ENCODE results near the gene CCDC43.

DNA sequence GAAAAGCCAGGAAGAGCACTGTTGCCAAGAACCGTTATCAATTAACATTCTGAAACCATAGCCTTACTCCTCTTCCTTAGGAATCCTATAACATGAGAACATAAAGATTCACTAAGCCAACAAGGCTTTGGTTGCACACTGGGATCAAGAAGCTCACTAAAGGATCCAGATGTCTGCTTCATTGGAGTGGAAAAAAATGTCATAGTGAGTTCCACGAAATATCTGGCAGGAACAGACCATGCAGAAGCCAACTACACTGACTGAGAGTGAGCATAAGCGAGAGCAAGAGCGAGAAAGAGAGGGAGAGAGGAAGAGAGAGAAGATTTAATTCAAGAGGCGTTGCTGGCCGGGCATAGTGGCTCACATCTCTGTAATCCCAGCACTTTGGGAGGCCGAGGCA is 46.7 kb downstream of the CCDC43 start:
- TF ChIP-seq, protein P1, sequence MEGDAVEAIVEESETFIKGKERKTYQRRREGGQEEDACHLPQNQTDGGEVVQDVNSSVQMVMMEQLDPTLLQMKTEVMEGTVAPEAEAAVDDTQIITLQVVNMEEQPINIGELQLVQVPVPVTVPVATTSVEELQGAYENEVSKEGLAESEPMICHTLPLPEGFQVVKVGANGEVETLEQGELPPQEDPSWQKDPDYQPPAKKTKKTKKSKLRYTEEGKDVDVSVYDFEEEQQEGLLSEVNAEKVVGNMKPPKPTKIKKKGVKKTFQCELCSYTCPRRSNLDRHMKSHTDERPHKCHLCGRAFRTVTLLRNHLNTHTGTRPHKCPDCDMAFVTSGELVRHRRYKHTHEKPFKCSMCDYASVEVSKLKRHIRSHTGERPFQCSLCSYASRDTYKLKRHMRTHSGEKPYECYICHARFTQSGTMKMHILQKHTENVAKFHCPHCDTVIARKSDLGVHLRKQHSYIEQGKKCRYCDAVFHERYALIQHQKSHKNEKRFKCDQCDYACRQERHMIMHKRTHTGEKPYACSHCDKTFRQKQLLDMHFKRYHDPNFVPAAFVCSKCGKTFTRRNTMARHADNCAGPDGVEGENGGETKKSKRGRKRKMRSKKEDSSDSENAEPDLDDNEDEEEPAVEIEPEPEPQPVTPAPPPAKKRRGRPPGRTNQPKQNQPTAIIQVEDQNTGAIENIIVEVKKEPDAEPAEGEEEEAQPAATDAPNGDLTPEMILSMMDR (IDR thresholded peaks at IDR 0.05): no peak
- TF ChIP-seq POLR2A (IDR thresholded peaks at IDR 0.05): no peak
- no peak for TF ChIP-seq POLR2AphosphoS5 (IDR thresholded peaks at IDR 0.05)
